Stimulated activated CD8-positive, alpha-beta memory T cell treated with anti-CD3 and anti-CD28 coated beads, Interleukin-15, amount 100 ng/mL, for 24 hours (primary cell): ENCODE measurements around the gene GYPC.

Experiments
- DNase-seq: peaks from one replicate; pipeline ENCODE4 v3.0.0-alpha.2; 2020; ENCODE audit warnings: low read depth

GYPC gene

GRCh38 chr2:126732682-126733245 lies 76.8 kb downstream of the GYPC start:
- DNase-seq, result no peak

GRCh38 chr2:126733795-126734194 lies 77.8 kb downstream of the GYPC start:
- DNase-seq, result no peak

- DNase-seq, result no peak
These were observed 80.3 kb downstream of the GYPC start for GRCh38 chr2:126736133-126736874.

- no peak for DNase-seq
These were observed 83.2 kb downstream of the GYPC start for GRCh38 chr2:126739141-126739540.

- no peak for DNase-seq
These were observed 88.7 kb downstream of the GYPC start for GRCh38 chr2:126744640-126745039.
